ENCODE results near the gene BSND. TPM values are rescaled to one million over a fixed set of nuclear protein-coding genes. Genes with fewer than 3 reads are reported as not detected.

The BSND gene
- total RNA-seq, 4 donors from 2014 or later, result not detected

GRCh38 chr1:54973205-54973921 is 25.4 kb upstream of the BSND start:
- no peaks in the 10 kb centered on the region for H3K9me3 ChIP-seq
- TF ChIP-seq POLR2AphosphoS5 (IDR thresholded peaks at IDR 0.05), result peak; percentile 80
- TF ChIP-seq EP300 (IDR thresholded peaks at IDR 0.05), result no peak
- TF ChIP-seq POLR2A (IDR thresholded peaks at IDR 0.05), result no peak
- peak in 2 of 4 experiments; percentile 32 to 42 for TF ChIP-seq CTCF (IDR thresholded peaks at IDR 0.05)
- H3K4me3 ChIP-seq, result no peak overlapping the region
- no peaks in the 10 kb centered on the region for H3K36me3 ChIP-seq
- 11 to 16% methylated on average over 3 to 5 of the region's 5 CpGs for WGBS, 2 donors (ENCODE audit: low coverage in 1 of 2)
- peak overlapping the region in 3 of 4 donors; percentile 62 to 72 (median 71) for H3K27ac ChIP-seq
- ATAC-seq, result peak; percentile 83
- H3K4me1 ChIP-seq, result peaks cover 0 to 17% (median 0%) of the 10 kb centered on the region in 3 donors
- peaks cover under 1% of the 10 kb centered on the region for H3K27me3 ChIP-seq

- no peak for ATAC-seq
- no peaks in the 10 kb centered on the region for H3K9me3 ChIP-seq
- no peak overlapping the region for H3K27ac ChIP-seq
- H3K4me1 ChIP-seq, result peaks cover 0 to 25% (median 6%) of the 10 kb centered on the region in 3 donors
- WGBS, 2 donors (ENCODE audit: low coverage in 1 of 2), result 71 to 78% methylated on average over 2 to 4 of the region's 4 CpGs
- peaks cover 22% of the 10 kb centered on the region for H3K27me3 ChIP-seq
- TF ChIP-seq CTCF (IDR thresholded peaks at IDR 0.05), result no peak
- no peak for TF ChIP-seq POLR2AphosphoS5 (IDR thresholded peaks at IDR 0.05)
- no peak for TF ChIP-seq POLR2A (IDR thresholded peaks at IDR 0.05)
- TF ChIP-seq EP300 (IDR thresholded peaks at IDR 0.05), result no peak
- H3K36me3 ChIP-seq, result no peaks in the 10 kb centered on the region
- H3K4me3 ChIP-seq, result no peak overlapping the region
These were observed 23.2 kb upstream of the BSND start for GRCh38 chr1:54975356-54976108.

- peaks cover 0 to 33% (median 6%) of the 10 kb centered on the region in 3 donors for H3K4me1 ChIP-seq
- no peak overlapping the region for H3K4me3 ChIP-seq
- H3K27me3 ChIP-seq, result peaks cover 34% of the 10 kb centered on the region
- H3K27ac ChIP-seq, result no peak overlapping the region
- TF ChIP-seq CTCF (IDR thresholded peaks at IDR 0.05), result no peak
- no peak for TF ChIP-seq POLR2AphosphoS5 (IDR thresholded peaks at IDR 0.05)
- TF ChIP-seq EP300 (IDR thresholded peaks at IDR 0.05), result no peak
- TF ChIP-seq POLR2A (IDR thresholded peaks at IDR 0.05), result no peak
- H3K36me3 ChIP-seq, result no peaks in the 10 kb centered on the region
- H3K9me3 ChIP-seq, result no peaks in the 10 kb centered on the region
- ATAC-seq, result no peak
- 61 to 65% methylated on average over 5 of the region's 6 CpGs for WGBS, 2 donors (ENCODE audit: low coverage in 1 of 2)
These were observed 22.0 kb upstream of the BSND start for GRCh38 chr1:54976747-54977146.

- no peaks in the 10 kb centered on the region for H3K9me3 ChIP-seq
- H3K4me3 ChIP-seq, result no peak overlapping the region
- peaks cover 0 to 29% (median 6%) of the 10 kb centered on the region in 3 donors for H3K4me1 ChIP-seq
- H3K27ac ChIP-seq, result no peak overlapping the region
- no peaks in the 10 kb centered on the region for H3K36me3 ChIP-seq
- TF ChIP-seq EP300 (IDR thresholded peaks at IDR 0.05) (no peak), CTCF (IDR thresholded peaks at IDR 0.05) (no peak), POLR2AphosphoS5 (IDR thresholded peaks at IDR 0.05) (no peak), POLR2A (IDR thresholded peaks at IDR 0.05) (no peak)
- H3K27me3 ChIP-seq, result peaks cover 42% of the 10 kb centered on the region
- WGBS, 2 donors (ENCODE audit: low coverage in 1 of 2), result 40 to 86% methylated on average over 1 of the region's 5 CpGs
- no peak for ATAC-seq
These were observed 21.0 kb upstream of the BSND start for GRCh38 chr1:54977533-54978297.
